ENCODE results near the gene RPL3.

RPL3 gene

DNA sequence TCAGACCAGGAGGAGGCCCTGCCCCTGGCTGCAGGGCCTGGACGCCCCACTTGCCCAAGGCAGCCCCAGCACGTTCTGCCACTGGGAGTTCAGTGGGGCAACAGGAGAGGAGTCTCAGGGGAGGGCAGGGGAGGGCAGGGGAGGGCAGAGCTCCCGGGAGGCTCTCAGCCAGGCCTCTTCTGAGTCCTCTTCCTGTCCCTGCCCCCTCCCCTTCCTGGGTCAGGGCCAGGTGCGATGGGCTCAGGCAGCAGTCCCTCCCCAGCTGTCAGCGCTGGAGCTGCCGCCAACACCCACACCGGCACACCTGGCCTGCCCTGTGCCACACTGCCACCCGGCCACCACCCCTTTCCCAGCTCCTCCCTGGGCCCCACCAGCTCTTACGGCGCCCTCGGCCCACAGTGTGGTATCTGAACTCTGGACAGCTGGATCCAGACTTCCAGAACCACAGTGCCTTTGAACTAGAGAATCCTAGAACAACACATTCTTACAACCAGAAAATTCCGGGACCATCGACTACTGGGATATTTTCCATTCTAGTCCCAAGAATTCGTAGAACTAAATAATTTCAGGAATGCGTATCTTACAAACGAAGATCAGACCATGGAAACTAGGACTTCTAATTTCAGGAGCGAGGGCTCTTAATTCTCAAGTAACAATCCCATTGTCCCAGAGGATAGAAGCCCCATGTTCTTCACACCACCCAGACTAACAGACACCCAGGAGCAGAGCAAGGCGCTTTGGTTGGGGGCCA lies 21.8 kb downstream of the RPL3 start:
- DNase-seq: no peak

DNA sequence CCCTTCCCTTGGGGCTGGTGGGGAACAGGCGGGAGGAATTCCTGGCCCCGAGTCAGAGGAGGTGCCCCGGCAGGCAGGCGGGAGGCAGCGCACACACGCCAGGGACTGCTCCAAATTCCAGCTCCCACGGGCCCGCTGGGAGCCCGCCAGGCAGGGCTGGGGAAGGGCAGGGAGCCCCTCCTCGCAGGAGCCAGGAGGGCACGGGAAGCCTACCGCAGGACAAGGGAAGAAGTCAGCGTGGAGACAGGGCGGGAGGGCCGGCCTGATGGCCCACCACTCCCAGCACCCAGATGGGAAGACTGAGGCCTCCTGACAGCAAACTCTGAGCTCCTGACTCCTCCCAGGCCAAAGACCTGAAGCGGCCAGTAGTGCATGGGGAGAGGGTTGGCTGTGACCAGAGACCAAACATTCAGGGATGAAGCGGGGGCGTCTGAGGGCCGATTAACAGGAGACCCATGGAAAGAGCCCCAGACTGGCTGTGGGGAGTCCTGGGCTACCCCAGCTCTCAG lies 22.4 kb downstream of the RPL3 start:
- DNase-seq: no peak

DNA sequence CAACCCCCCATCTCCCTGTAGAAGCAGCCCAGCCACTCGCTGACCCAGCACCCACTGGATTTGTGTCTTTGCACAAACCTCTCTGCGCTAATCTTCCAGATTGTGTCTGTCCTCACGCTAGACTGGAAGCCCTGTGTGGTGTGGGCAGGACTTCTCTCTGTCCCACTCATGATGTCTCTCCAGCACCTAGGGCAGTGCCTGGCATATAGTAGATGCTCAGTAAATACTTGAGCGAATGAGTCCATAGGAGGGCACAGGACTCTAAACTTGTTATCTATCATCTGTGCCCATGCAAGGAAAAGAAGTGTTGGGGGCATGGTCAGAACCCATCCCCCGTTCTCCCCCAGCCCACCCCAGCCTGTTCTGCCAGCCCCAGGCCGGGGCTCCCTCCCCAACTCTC lies 22.9 kb downstream of the RPL3 start:
- DNase-seq: no peak

DNA sequence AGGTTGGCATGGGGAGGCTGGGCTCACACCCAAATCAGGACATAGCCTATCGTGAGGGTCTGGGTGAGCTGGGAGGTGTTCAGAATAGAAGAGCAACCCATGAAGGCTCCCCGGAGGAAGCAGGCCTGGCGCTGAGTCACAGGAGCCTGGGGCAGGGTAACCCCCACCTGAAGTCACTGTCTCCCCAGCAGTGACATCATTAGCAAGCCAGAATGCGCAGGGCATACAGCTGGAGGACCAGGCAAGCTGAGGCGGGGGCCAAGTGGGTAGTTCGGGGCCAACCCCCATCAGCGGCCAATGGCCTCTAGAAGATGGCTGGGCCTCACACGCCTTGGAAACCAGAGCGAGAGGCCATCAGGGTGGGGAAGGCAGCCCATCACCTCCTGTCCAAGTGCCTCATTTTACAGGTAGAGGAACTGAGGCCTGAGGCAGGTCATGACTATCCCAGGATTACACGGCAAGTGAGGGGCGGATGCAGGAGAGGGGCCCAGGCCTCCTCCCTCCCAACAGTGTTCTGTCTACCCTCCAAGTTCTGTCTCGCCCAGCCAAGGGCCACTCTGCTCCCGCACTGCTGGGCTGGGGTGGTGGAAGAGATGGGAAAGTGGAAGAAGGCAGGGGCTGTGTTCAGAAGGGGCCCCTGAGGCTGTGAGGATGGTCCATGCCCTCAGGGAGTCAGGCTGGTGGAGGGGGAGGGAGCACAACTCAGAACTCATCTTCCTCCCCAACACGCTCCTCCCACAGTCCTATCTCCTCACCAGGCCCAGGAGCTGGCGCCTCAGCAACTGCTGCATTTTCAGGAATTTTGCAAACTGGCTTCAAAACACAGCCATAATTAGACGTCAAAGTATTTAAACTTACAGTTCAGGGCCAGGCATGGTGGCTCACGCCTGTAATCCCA lies 24.6 kb downstream of the RPL3 start:
- no peak for DNase-seq

DNA sequence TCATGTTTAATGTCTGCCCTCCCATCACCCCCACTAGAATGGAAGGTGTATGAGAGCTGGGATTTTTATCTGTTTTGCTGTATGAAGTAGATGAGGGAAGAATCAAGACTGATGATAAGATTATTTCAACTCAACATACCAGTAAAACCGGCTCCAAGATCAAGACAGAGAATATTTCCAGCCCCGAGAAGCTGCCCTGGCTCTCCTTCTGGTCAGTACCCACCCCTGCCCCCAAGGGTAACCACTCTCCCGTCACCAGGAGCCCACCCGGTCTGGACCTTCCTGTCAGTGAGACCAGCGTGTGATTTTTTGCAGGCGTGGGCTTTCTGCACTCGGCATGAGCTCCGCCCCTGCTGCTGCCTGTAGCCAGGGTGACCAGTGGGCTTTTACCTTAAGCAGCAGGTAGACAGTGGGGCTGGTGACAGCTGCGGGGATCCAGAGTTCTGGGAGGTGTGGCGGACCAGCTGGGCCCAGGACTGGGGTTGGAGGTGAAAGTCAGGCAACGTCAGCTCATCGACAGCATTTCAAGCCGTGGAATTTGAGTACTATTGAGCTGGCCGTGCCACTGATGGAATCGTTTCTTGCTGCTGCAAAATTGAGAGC lies 25.6 kb downstream of the RPL3 start:
- DNase-seq: no peak

DNA sequence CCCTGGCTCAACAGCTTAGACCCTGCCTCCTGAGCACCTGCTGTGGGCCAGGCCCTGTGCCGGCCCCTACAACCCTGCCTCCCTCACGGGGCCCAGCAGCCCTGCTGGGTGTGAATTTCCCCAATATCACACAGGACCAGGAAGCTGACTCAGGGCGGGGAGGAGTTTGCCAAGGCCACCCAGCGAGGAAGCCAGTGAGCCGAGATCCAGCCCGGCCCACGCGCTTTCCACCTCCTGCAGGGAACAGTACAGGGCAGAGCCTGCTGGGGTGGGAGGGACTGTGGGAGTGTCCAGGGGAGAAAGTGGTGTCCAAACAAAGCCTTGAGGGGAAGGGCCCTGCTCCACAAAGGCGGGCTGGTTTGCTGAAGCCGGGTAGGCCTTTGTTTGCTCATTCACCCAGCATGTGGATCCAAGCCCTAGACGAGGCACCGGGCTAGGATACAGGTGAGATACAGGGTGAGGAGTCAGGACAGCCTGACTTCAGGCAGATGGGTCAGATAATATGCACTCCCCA lies 26.8 kb downstream of the RPL3 start:
- no peak for DNase-seq

DNA sequence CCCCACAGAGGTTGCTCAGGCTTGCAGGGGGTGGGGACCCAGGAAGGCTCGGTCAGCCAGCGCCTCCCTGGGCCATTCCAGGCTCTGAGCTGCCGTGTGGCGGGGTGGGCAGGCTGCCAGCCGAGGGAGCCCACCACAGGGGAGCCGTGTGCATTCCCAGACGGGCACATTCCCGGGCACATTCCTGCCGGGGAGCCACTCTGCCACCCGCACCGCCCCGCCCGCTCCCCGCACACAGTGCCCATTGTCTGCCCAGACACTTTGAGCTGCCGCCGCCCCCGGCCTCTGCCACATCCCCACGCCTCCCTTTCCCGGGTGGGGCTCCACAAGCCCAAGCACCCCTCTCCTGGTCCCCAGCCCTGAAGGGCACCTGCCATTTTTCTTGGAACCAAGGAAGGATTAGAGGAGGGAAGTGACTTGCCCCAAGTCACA lies 27.4 kb downstream of the RPL3 start:
- no peak for DNase-seq

DNA sequence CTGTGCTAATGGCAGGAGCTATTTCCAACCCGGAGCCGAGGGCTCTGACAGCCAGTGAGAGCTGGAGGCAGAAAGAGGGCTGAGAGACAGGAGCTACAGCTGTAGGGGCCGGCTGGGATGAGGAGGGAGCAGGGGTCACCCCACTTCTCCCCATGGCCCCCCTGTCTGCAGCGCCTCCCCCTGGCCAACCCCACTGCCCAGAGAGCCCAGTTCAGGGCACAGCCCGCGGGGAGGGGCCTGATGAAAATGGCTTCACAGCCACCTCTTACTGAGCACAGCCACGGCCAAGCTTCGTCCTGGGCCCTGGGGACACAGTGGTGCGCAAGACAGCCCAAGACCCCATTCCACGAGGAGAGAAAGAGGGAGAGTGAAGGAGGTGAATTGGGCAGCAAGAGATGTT lies 27.9 kb downstream of the RPL3 start:
- no peak for DNase-seq

DNA sequence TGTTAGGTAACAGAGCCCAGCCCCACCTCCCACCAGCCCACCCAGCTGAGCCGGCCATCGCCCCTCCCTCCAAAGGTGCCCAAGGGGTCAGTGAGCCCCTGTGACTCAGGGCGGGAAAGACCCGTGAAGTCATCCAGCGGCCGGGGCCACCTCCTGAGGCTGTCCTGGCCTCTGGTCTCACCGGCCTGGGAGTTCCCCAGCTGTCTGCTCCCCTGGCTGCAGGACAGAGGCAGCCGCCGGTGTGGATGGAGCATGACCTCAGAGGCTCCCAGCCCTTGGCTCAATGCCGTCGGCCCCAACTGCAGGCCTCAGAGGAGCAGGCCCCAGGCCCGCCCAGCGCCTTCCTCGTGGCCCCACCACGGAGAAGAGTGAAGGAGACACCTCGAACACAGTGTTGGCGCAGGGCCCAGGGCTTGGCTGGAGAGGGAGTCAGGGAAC lies 28.7 kb downstream of the RPL3 start:
- no peak for DNase-seq

DNA sequence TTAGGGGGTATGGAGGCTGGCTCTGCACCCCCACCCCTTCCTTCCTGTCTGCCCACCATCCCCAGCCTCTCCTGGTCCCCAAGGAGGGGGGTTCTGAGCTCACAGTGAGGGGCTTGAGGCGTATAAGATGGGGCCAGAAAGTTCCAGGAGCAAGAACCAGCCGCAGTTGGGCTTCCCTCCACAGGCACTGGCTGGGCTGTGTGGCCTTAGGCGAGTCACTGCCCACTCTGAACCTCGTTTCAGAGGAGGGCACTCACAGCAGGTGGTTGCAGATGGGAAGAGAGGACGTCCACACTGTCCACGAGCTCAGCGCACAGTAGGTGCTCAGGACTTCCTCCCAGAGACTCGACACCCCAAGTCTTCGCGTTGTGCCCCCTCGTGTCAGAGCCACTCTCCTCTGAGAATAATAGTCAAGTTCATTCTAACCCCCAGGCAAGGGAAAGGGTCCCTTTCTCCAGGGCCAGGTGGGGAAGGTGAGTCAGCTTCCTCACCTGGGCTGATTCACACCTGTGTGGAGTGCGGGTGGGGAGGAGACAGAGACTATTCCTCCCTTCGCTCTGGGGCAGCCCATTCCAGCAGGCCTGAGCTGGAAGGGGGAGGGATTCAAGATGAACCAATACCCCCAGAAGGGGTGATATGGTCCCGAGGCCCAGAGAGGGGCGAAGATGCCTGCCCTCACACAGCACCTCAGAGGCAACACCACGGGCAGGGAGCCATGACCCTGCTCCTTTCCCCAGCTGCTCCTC lies 29.3 kb downstream of the RPL3 start:
- no peak for DNase-seq

DNA sequence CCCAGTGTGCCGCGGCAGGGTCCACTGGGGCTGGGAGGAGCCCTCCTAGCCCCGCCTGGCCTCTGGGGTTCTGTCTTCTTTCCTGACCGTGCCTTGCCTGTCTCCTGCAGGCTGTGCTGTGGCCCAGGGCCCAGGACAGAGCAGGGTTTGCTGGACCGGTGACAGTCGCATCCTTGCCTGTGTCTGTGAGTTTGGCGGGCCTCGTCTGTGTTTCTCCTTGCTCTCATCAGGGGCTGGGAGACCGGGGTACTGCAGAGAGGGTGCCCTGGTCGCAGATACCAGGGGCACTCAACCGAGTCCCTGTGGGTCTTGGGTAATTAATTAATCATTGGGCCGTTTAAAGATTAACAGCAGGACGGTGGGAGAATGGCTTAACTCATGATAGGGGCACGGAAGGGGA lies 29.9 kb downstream of the RPL3 start:
- DNase-seq: no peak

DNA sequence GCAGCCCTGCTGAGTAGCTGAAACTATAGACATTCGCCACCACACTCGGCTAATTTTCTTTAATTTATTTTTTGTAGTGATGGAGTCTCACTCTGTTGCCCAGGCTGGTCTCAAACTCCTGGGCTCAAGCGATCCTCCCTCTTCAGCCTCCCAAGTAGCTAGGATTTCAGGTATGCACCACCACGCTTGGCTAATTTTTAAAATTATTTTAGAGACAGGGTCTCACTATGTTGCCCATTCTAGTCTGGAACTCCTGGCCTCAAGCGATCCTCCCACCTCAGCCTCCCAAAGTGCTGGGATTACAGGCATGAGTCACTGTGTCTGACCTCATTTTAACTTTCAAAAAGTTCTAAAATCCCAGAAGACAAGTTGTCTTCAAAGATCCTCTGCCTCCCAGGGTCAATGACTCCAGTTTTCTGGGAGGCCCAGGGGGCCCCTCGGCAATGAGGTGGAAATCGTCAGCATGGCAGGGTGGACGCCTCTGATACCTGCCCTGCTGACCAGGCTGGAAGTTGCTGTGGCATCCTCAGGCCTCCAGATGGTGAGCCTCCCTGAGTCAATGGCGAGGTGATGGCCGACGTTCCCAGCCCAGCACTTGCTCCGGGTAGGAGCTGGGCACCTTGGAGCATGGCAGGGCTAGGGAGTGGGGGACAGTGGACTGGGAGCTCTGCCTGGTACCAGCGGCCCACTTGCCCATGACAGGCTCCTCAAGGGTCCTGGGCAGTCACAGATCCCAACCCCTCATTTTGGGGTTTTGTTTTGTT lies 31.1 kb downstream of the RPL3 start:
- no peak for DNase-seq

DNA sequence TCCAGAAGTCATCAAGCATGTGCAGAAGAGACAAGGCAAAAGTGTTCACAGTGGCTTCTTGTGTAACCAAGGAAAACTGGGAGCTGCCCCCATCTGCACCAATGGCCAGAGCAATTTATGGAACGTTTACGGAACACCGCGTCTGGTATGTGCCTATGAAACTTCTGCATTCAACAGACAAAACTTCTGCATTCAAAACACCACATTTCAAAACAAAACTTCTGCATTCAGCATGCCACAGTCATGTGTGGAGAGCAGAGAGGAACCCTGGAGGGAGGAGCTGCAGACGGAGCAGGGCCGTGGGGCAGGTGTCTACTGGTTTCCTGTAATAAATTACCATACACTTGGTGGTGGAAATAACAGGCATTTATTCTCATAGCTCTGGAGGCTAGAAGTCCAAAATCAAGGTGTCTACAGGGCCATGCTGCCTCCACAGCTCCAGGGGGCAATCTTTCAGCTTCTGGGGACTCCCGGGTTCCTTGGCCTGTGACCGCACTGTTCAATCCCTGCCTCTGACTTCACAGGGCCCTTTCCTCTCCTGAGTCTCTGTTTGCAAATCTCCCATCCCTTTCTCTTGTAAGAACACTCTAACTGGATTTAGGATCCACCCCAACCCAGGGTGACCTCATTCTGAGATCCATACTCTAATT lies 32.2 kb downstream of the RPL3 start:
- DNase-seq: no peak

DNA sequence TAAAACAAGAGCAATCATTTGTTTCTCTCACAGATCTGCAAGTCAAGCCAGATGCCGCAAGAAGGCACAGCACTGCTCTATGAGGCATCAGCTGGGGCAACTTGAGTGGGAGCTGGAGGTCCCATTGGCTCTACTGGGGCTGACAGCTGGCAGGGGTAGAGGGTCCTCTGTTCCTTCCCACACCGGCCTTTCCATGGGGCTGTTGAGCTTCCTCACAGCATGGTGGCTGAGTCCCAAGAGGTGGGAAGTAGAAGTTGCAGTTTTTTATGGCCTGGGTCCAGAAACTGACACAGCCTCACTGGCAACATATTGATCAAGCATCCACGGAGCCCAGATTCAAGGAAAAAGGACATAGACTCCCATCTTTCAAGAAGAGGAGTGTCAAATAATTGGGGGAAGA lies 34.4 kb downstream of the RPL3 start:
- no peak for DNase-seq

DNA sequence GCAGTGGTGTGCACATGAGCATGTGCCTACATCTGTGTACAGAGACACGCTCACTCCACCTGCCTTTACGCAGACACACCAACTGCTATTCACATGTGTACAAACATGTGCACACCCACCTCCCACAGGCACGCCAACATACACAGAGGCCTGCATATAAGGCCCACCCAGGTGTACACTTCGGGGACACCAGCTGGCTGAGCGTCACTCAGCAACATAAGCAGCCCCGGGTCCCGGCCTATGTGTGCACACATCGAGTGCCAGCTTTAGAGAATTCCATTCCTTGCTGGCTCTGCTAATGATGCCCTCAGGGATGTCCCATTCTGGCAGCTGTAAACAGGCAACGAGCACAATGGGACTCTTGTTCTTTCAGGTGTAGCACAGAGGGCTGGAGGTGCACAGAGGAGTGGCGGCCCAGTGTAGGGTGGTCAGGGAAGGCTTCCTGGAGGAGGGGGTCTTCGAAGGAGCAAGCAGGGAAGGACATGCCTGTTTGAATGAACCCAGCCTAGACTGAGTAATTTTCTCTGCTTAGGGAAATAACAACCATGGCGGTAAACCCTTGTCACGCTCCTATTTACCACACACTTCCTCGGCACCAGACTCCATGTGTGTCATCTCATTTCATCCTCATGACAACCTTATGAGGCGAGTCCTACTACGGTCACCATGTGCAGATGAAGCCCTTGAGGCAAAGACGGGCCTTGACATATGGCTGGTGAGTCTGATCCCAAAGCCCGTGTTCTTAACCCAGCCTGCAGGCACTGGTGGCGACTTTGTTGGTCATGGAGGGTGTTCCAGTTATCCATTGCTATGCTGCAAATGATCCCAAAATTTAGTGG lies 35.1 kb downstream of the RPL3 start:
- DNase-seq: no peak

DNA sequence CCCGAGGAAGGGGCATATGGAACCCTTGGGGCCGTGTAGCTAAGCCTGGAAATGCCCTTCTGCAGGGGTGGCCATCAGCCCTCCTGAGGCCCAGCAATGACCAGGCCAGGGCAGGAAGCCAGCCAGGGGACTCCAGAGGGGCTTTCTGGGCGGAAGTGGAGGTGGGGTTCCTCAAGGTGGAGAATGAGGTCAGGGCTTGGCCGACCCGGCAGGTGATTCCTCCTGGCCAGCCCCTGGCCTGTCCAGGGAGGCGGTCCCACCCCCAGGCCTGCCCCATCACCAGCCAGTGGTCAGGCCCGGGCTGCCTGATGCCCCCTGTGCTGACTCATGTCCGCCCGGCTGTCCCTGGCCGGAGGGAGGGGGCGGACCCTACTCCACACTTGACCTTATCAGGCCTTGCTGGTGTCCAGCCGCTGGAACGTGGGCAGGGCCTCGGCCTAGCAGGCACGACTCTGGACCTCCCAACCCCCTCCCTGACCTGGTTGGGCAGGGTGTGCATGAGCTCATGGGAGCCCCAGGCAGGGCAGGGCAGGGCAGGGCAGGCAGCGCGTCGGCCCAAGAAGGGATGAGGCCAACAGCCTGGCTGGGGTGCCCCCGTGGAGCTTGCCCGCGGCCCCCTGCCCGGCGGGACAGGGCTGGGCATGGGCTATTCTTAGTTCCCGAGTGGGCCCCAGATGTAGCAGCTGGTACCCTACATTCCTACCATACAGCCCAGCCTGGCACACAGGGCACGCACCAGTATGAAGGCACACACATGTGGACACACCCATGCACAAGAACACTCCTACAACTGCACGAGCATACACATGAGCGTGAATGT lies 35.9 kb downstream of the RPL3 start:
- DNase-seq: no peak

DNA sequence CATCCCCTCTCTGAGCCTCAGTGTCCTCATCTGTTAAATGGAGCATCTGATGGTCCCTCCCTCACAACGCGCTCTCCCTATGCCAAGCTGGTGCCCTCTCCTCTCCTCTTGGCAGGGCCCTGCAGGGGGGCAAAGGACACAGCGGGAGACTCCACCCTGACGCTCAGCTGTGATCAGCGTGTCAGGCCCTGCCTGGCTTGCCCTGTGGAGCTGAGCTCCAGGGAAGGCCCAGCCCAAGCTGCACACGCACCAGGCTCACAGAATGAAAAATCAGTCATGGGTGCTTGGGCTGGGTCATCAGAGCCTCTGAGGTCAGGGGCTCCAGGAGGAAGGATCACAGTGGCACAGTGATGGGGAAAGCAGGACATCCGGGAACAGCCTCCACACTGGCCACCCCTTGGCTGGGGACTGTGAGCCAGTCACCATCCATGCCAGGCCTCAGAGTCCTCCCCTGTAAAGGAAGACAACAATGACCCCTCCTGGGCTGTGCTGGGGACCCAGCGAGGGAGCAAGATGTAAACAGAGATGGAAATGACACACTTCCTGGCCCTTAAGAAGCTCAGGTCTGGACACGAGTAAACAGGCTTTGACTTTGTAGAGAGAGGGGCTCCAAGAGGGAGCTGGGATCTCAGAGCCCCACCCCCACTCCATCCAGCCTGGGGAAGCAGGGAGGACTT lies 36.6 kb downstream of the RPL3 start:
- no peak for DNase-seq

DNA sequence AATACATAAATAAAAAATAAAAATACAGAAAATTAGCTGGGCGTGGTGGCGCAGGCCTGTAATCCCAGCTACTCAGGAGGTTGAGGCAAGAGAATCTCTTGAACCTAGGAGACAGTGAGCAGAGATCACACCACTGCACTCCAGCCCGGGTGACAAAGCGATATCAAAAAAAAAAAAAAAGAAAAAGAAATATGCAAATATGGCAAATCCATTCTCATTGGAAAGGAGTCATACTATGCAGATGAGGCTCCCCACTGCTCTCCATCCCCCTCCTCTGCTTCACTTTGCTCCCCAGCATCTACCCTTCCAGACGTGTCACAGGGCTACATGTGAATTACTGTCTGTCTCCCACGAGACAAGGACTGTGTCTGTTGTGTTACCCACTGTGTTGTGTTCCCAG lies 38.3 kb downstream of the RPL3 start:
- no peak for DNase-seq

DNA sequence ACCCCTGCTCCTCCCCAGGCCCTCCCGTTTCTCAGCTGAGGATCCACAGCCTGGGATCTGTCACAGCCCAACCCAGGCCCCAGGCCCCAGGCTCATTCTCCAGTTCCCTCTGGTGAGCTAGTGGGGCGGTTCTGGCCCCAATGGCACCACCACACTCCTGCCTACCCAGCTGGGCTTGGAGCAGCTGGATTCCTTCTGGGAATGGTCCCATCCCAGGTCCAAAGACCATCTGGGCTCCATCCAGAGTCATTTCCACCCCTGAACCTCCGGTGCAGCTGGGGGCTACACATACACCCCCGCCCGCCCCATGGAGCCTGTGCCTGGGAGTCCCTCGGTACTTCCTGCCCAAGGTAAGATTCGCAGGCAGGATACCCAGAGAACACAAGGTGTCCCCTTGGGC lies 39.2 kb downstream of the RPL3 start:
- DNase-seq: no peak

Measured in central memory CD4-positive, alpha-beta T cell (primary cell).